ENCODE data around the gene CAPNS1. TPM values are rescaled to one million over a fixed set of nuclear protein-coding genes. Genes with fewer than 3 reads are reported as not detected.

Gene CAPNS1
- total and polyA plus RNA-seq, 2 of the 4 experiments (the other 2 are of a cell fraction), result 436 to 988 TPM

- Histone ChIP-seq H2AK5ac (ENCODE audit: low read depth, low read length) (no peak overlapping the region), H2BK5ac (ENCODE audit: low read depth, low read length, poor library complexity, severe bottlenecking) (no peak overlapping the region), H2AFZ (replicated peaks; ENCODE audit: low read length, poor library complexity) (no peak overlapping the region), H2BK15ac (ENCODE audit: low read depth, low read length) (no peak overlapping the region), H4K8ac (ENCODE audit: low read depth in 2 of 2, low read length in 2 of 2) (no peak overlapping the region; a peak in 1 of 4 replicates), H4K20me1 (ENCODE audit: insufficient read depth, low read length) (peaks cover 8% of the 10 kb centered on the region), H3K36me3 (ENCODE audit: control insufficient read depth, insufficient read depth, low read length) (peaks cover 18% of the 10 kb centered on the region), H2BK20ac (ENCODE audit: low read depth, low read length) (no peak overlapping the region), H3K27me3 (ENCODE audit: control insufficient read depth, insufficient read depth, low read length) (no peaks in the 10 kb centered on the region), H3K56ac (ENCODE audit: extremely low read depth, insufficient read depth, low read length) (no peak overlapping the region), H3K4me1 (ENCODE audit: control insufficient read depth, insufficient read depth, low read length) (peaks cover 7% of the 10 kb centered on the region), H2BK120ac (ENCODE audit: low read depth, low read length) (no peak overlapping the region), H3K23ac (ENCODE audit: low read depth, low read length) (no peak overlapping the region), H2AK9ac (replicated peaks; ENCODE audit: low read depth, low read length, poor library complexity) (peak overlapping the region; percentile 97), H3K79me1 (ENCODE audit: low read depth in 1 of 2, low read length in 2 of 2) (peaks cover 27 to 45% of the 10 kb centered on the region in 2 experiments), H4K5ac (ENCODE audit: low read depth, low read length) (no peak overlapping the region), H3K4ac (ENCODE audit: low read depth, low read length) (no peak overlapping the region), H3K9me1 (ENCODE audit: insufficient read depth, low read length) (0 out of 2 replicates have a peak, but pooled peaks cover 6% of the 10 kb centered on the region), H3K4me2 (ENCODE audit: low read depth, low read length) (peak overlapping the region; percentile 91; the same call in 1 of the 2 replicates), H3K9me3 (ENCODE audit: control insufficient read depth, insufficient read depth, low read length) (no peaks in the 10 kb centered on the region), H3K14ac (replicated peaks; ENCODE audit: low read depth, low read length) (no peak overlapping the region), H3K9ac (ENCODE audit: low read depth, low read length) (no peak overlapping the region), H4K91ac (ENCODE audit: insufficient read depth, low read depth, low read length) (no peak overlapping the region), H3K27ac (ENCODE audit: insufficient read depth, low read length) (no peak overlapping the region), H3K4me3 (ENCODE audit: insufficient read depth, low read depth, low read length) (no peak overlapping the region), H3K18ac (ENCODE audit: low read depth, low read length) (no peak overlapping the region)
- dilution Hi-C loops (cut with HindIII; ENCODE audit: low sequenced_read_pairs, unreplicated experiment), result no loop called here
- no TSS peak for BruUV-seq (replicated peaks)
- no peak for TF ChIP-seq CHD1 (IDR thresholded peaks at IDR 0.05; ENCODE audit: low read depth, low read length)
- in situ Hi-C loops (cut with MboI; ENCODE audit: low sequenced_read_pairs), result no loop called here
- intact Hi-C loops (cut with micrococcal nuclease), result no loop called here
- WGBS, 2 experiments (ENCODE audit: extremely low coverage in 2 of 2, insufficient read length in 1 of 2), result 92% methylated on average over 21 of the region's 34 CpGs; no CpG with 5 or more reads in 1 of the 2 experiments
- ChIA-PET POLR2A (ENCODE audit: unreplicated experiment) (no interaction called here), CTCF (no interaction called here)
- DNase-seq (no peak), ATAC-seq (ENCODE audit: low read depth) (no peak)
These were observed 26.4 kb upstream of the CAPNS1 start for GRCh38 chr19:36113425-36113824.
